GM21528 (cell line): ENCODE measurements around the gene C1QTNF5.

Experiments used
- ATAC-seq: cut with Tn5 transposase; IDR thresholded peaks from one replicate; pipeline ENCODE4 v1.9.1; 2021; ENCODE audit warnings: mild to moderate bottlenecking, moderate library complexity; ENCODE audit not compliant: unreplicated experiment, low FRiP score

The C1QTNF5 gene

GRCh38 chr11:119319136-119319699 lies 21.5 kb downstream of the C1QTNF5 start:
- no peak for ATAC-seq

- no peak for ATAC-seq
These were observed 22.2 kb downstream of the C1QTNF5 start for GRCh38 chr11:119318240-119319135.

GRCh38 chr11:119317592-119318239 lies 23.0 kb downstream of the C1QTNF5 start:
- no peak for ATAC-seq

- ATAC-seq, result no peak
These were observed 23.7 kb downstream of the C1QTNF5 start, which contains the start of gene MCAM for GRCh38 chr11:119316729-119317591. Gene MCAM, minus strand, starts transcription at chr11:119317130. Its CDS starts 29 bp downstream, at chr11:119317101.

- ATAC-seq, result no peak
These were observed 24.5 kb downstream of the C1QTNF5 start for GRCh38 chr11:119316016-119316728.

- ATAC-seq, result no peak
These were observed 25.3 kb downstream of the C1QTNF5 start for GRCh38 chr11:119315131-119316015.

- ATAC-seq, result no peak
These were observed 26.0 kb downstream of the C1QTNF5 start for GRCh38 chr11:119314726-119315125.

- no peak for ATAC-seq
These were observed 30.0 kb downstream of the C1QTNF5 start for GRCh38 chr11:119310682-119311052.

GRCh38 chr11:119309953-119310681 lies 30.6 kb downstream of the C1QTNF5 start:
- ATAC-seq, result no peak

GRCh38 chr11:119309411-119309810 lies 31.3 kb downstream of the C1QTNF5 start:
- ATAC-seq, result no peak

- no peak for ATAC-seq
These were observed 32.7 kb downstream of the C1QTNF5 start for GRCh38 chr11:119307974-119308373.

GRCh38 chr11:119307219-119307618 lies 33.5 kb downstream of the C1QTNF5 start:
- ATAC-seq, result no peak

GRCh38 chr11:119306373-119306890 lies 34.3 kb downstream of the C1QTNF5 start:
- no peak for ATAC-seq

- no peak for ATAC-seq
These were observed 34.9 kb downstream of the C1QTNF5 start for GRCh38 chr11:119305556-119306372.

GRCh38 chr11:119303227-119303718 lies 37.4 kb downstream of the C1QTNF5 start:
- ATAC-seq, result no peak

GRCh38 chr11:119300198-119300964 lies 40.3 kb downstream of the C1QTNF5 start:
- ATAC-seq, result no peak
